GM18868 (cell line): ENCODE measurements around the gene ROR1.

Experiments
- ATAC-seq: cut with Tn5 transposase; IDR thresholded peaks from one replicate; pipeline ENCODE4 v1.9.1; 2021; ENCODE audit warnings: mild to moderate bottlenecking, moderate library complexity; ENCODE audit not compliant: unreplicated experiment

Gene ROR1

GRCh38 chr1:64122588-64122987, 348.8 kb downstream of the ROR1 start:
- ATAC-seq, result no peak

- ATAC-seq, result no peak
Observed at GRCh38 chr1:64124704-64125440, 351.1 kb downstream of the ROR1 start.

- no peak for ATAC-seq
Observed at GRCh38 chr1:64126581-64126980, 352.8 kb downstream of the ROR1 start.

- ATAC-seq, result no peak
Observed at GRCh38 chr1:64127297-64127696, 353.5 kb downstream of the ROR1 start.

- no peak for ATAC-seq
Observed at GRCh38 chr1:64129701-64130100, 355.9 kb downstream of the ROR1 start.

GRCh38 chr1:64131155-64131554, 357.3 kb downstream of the ROR1 start:
- ATAC-seq, result no peak

GRCh38 chr1:64133036-64133435, 359.2 kb downstream of the ROR1 start:
- no peak for ATAC-seq

- ATAC-seq, result no peak
Observed at GRCh38 chr1:64135462-64136223, 361.8 kb downstream of the ROR1 start.

- no peak for ATAC-seq
Observed at GRCh38 chr1:64136296-64136695, 362.5 kb downstream of the ROR1 start.

GRCh38 chr1:64136752-64137411, 363.1 kb downstream of the ROR1 start:
- ATAC-seq, result peak; percentile 91

- no peak for ATAC-seq
Observed at GRCh38 chr1:64137412-64137803, 363.6 kb downstream of the ROR1 start.

GRCh38 chr1:64139877-64140276, 366.1 kb downstream of the ROR1 start:
- ATAC-seq, result no peak

- no peak for ATAC-seq
Observed at GRCh38 chr1:64140596-64140995, 366.8 kb downstream of the ROR1 start.

- ATAC-seq, result no peak
Observed at GRCh38 chr1:64147045-64147724, 373.4 kb downstream of the ROR1 start.

- no peak for ATAC-seq
Observed at GRCh38 chr1:64147759-64148158, 373.9 kb downstream of the ROR1 start.

GRCh38 chr1:64150266-64150665, 376.4 kb downstream of the ROR1 start:
- no peak for ATAC-seq

- no peak for ATAC-seq
Observed at GRCh38 chr1:64150729-64151230, 377.0 kb downstream of the ROR1 start.

GRCh38 chr1:64155278-64155677, 381.5 kb downstream of the ROR1 start:
- ATAC-seq, result no peak

GRCh38 chr1:64161357-64161941, 387.6 kb downstream of the ROR1 start:
- no peak for ATAC-seq

- ATAC-seq, result no peak
Observed at GRCh38 chr1:64162151-64162550, 388.3 kb downstream of the ROR1 start.

GRCh38 chr1:64162804-64163203, 389.0 kb downstream of the ROR1 start:
- ATAC-seq, result no peak
